D341Med (cell line): ENCODE measurements around the gene BTBD3.

Experiments
- DNase-seq: peaks from one replicate; pipeline ENCODE4 v3.0.0; 2012; ENCODE audit warnings: low spot score

The BTBD3 gene

GRCh38 chr20:11970243-11970836, 52.6 kb downstream of the BTBD3 start:
- DNase-seq = no peak

DNA sequence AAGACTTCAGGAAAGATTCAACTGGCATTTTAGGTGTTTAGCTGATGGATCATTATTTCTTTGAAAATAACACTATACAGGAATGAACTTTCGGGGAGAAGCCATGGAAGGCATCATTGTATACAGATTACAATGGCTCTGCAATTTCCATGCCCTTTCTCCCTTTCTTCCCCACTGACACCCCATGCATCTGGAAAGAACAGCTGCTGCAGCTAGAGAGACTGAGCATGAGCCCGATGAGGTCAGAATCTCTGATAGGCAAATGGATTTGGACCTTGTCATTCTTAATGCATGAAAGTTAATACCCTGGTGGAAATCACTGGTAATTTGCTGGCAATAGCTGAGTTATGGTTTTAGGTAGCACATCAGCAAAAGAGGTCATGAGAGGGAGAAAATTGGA, 54.8 kb downstream of the BTBD3 start:
- no peak for DNase-seq
